ENCODE measurements around the gene PCDHB11.
"Not testable (repeated sequence)": the region's sequence is repeated elsewhere in the genome, so short reads cannot be mapped to it uniquely, and the experiment has no call there.

PCDHB11 gene

DNA sequence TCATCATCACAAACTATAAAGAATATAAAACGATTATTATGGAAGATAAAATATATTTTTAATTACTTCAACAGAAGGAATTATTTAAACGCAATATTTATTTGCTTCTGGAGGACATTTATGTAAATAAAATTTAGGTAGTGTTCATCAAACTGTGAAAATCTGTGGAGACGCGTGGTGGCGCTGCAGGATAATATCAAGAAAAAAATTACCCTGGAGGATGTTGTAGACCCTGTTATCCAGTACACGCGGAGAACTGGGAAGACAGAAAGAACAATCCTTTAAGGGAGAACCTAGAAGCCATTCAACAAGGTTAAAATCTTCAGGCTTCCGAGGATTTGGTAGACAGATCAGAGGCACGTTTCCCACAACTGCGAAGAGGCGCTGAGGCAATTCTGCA, 9.1 kb downstream of the PCDHB11 start, which contains the start of gene PCDHB12:
Gene PCDHB12, plus strand, starts transcription at position 242 of the 400 bp plus-strand sequence. CDS start 189 bp downstream, outside the sequence.
- H2AFZ ChIP-seq, result no peak within 1 kb of the TSS
- H3K79me2 ChIP-seq, result no peaks in the 10 kb centered on the region
- H3K9ac ChIP-seq, result no peak within 1 kb of the TSS
- no peaks in the 10 kb centered on the region for H3K27me3 ChIP-seq (ENCODE audit: control insufficient read depth, insufficient read depth, low read length)
- H3K36me3 ChIP-seq (ENCODE audit: control insufficient read depth, insufficient read depth, low read length), result no peaks in the 10 kb centered on the region
- H3K4me1 ChIP-seq, result no peaks in the 10 kb centered on the region
- no peak within 1 kb of the TSS for H3K27ac ChIP-seq
- TF ChIP-seq, protein P1, sequence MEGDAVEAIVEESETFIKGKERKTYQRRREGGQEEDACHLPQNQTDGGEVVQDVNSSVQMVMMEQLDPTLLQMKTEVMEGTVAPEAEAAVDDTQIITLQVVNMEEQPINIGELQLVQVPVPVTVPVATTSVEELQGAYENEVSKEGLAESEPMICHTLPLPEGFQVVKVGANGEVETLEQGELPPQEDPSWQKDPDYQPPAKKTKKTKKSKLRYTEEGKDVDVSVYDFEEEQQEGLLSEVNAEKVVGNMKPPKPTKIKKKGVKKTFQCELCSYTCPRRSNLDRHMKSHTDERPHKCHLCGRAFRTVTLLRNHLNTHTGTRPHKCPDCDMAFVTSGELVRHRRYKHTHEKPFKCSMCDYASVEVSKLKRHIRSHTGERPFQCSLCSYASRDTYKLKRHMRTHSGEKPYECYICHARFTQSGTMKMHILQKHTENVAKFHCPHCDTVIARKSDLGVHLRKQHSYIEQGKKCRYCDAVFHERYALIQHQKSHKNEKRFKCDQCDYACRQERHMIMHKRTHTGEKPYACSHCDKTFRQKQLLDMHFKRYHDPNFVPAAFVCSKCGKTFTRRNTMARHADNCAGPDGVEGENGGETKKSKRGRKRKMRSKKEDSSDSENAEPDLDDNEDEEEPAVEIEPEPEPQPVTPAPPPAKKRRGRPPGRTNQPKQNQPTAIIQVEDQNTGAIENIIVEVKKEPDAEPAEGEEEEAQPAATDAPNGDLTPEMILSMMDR (IDR thresholded peaks at IDR 0.05), result no peak
- no peak within 1 kb of the TSS for H3K4me3 ChIP-seq (ENCODE audit: low read depth, low read length)
- no peak within 1 kb of the TSS for H3K4me2 ChIP-seq (ENCODE audit: low read length)
- no peaks in the 10 kb centered on the region for H3K9me3 ChIP-seq (ENCODE audit: control insufficient read depth, low read length)

- H3K27ac ChIP-seq; H3K4me3 ChIP-seq (ENCODE audit: low read depth, low read length); H3K9ac ChIP-seq; H3K9me3 ChIP-seq (ENCODE audit: control insufficient read depth, low read length); H2AFZ ChIP-seq; H3K4me2 ChIP-seq (ENCODE audit: low read length); H3K36me3 ChIP-seq (ENCODE audit: control insufficient read depth, insufficient read depth, low read length); H3K27me3 ChIP-seq (ENCODE audit: control insufficient read depth, insufficient read depth, low read length); H3K79me2 ChIP-seq; H3K4me1 ChIP-seq: not testable (repeated sequence)
Measured at GRCh38 chr5:141210281-141210680, 10.9 kb downstream of the PCDHB11 start.

DNA sequence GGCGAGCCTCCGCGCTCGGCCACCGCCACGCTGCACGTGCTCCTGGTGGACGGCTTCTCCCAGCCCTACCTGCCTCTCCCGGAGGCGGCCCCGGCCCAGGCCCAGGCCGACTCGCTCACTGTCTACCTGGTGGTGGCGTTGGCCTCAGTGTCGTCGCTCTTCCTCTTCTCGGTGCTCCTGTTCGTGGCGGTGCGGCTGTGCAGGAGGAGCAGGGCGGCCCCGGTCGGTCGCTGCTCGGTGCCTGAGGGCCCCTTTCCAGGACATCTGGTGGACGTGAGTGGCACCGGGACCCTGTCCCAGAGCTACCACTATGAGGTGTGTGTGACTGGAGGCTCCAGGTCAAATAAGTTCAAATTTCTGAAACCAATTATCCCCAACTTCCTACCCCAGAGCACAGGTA, 11.4 kb downstream of the PCDHB11 start:
- not testable (repeated sequence) for H3K9ac ChIP-seq; H3K4me3 ChIP-seq (ENCODE audit: low read depth, low read length); H2AFZ ChIP-seq; H3K79me2 ChIP-seq; H3K36me3 ChIP-seq (ENCODE audit: control insufficient read depth, insufficient read depth, low read length); H3K4me1 ChIP-seq; H3K27me3 ChIP-seq (ENCODE audit: control insufficient read depth, insufficient read depth, low read length); H3K27ac ChIP-seq; H3K9me3 ChIP-seq (ENCODE audit: control insufficient read depth, low read length); H3K4me2 ChIP-seq (ENCODE audit: low read length)

GRCh38 chr5:141213656-141214339, 14.4 kb downstream of the PCDHB11 start, which contains the start of gene PCDHB13:
PCDHB13 (plus strand) TSS chr5:141213919; CDS start chr5:141214124, 205 bp downstream.
- H3K4me1 ChIP-seq; H2AFZ ChIP-seq; H3K27ac ChIP-seq; H3K36me3 ChIP-seq (ENCODE audit: control insufficient read depth, insufficient read depth, low read length); H3K9ac ChIP-seq; H3K27me3 ChIP-seq (ENCODE audit: control insufficient read depth, insufficient read depth, low read length); H3K79me2 ChIP-seq; H3K9me3 ChIP-seq (ENCODE audit: control insufficient read depth, low read length): not testable (repeated sequence)
- H3K4me3 ChIP-seq (ENCODE audit: low read depth, low read length), result peak within 1 kb of the TSS; percentile 35
- H3K4me2 ChIP-seq (ENCODE audit: low read length), result peak within 1 kb of the TSS; percentile 9

- H3K27me3 ChIP-seq (ENCODE audit: control insufficient read depth, insufficient read depth, low read length); H2AFZ ChIP-seq; H3K9ac ChIP-seq; H3K9me3 ChIP-seq (ENCODE audit: control insufficient read depth, low read length); H3K36me3 ChIP-seq (ENCODE audit: control insufficient read depth, insufficient read depth, low read length); H3K4me1 ChIP-seq; H3K27ac ChIP-seq; H3K4me2 ChIP-seq (ENCODE audit: low read length); H3K4me3 ChIP-seq (ENCODE audit: low read depth, low read length); H3K79me2 ChIP-seq: not testable (repeated sequence)
Measured at GRCh38 chr5:141214583-141214982, 15.2 kb downstream of the PCDHB11 start.

GRCh38 chr5:141215504-141215903, 16.1 kb downstream of the PCDHB11 start:
- not testable (repeated sequence) for H3K27ac ChIP-seq; H3K9me3 ChIP-seq (ENCODE audit: control insufficient read depth, low read length); H3K27me3 ChIP-seq (ENCODE audit: control insufficient read depth, insufficient read depth, low read length); H3K9ac ChIP-seq; H3K4me2 ChIP-seq (ENCODE audit: low read length); H3K4me3 ChIP-seq (ENCODE audit: low read depth, low read length); H3K4me1 ChIP-seq; H2AFZ ChIP-seq; H3K36me3 ChIP-seq (ENCODE audit: control insufficient read depth, insufficient read depth, low read length); H3K79me2 ChIP-seq

DNA sequence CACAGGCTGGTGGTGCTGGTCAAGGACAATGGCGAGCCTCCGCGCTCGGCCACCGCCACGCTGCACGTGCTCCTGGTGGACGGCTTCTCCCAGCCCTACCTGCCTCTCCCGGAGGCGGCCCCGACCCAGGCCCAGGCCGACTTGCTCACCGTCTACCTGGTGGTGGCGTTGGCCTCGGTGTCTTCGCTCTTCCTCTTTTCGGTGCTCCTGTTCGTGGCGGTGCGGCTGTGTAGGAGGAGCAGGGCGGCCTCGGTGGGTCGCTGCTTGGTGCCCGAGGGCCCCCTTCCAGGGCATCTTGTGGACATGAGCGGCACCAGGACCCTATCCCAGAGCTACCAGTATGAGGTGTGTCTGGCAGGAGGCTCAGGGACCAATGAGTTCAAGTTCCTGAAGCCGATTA, 16.6 kb downstream of the PCDHB11 start:
- not testable (repeated sequence) for H3K27me3 ChIP-seq (ENCODE audit: control insufficient read depth, insufficient read depth, low read length); H3K79me2 ChIP-seq; H3K9me3 ChIP-seq (ENCODE audit: control insufficient read depth, low read length); H3K4me2 ChIP-seq (ENCODE audit: low read length); H3K27ac ChIP-seq; H3K4me1 ChIP-seq; H2AFZ ChIP-seq; H3K4me3 ChIP-seq (ENCODE audit: low read depth, low read length); H3K36me3 ChIP-seq (ENCODE audit: control insufficient read depth, insufficient read depth, low read length); H3K9ac ChIP-seq

Data from parathyroid adenoma (tissue), 2 donors.